ENCODE measurements around the gene TMEM252. TPM values are rescaled to one million over a fixed set of nuclear protein-coding genes. Genes with fewer than 3 reads are reported as not detected.

The TMEM252 gene, protein sequence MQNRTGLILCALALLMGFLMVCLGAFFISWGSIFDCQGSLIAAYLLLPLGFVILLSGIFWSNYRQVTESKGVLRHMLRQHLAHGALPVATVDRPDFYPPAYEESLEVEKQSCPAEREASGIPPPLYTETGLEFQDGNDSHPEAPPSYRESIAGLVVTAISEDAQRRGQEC
- not detected in 2 replicates for total RNA-seq

DNA sequence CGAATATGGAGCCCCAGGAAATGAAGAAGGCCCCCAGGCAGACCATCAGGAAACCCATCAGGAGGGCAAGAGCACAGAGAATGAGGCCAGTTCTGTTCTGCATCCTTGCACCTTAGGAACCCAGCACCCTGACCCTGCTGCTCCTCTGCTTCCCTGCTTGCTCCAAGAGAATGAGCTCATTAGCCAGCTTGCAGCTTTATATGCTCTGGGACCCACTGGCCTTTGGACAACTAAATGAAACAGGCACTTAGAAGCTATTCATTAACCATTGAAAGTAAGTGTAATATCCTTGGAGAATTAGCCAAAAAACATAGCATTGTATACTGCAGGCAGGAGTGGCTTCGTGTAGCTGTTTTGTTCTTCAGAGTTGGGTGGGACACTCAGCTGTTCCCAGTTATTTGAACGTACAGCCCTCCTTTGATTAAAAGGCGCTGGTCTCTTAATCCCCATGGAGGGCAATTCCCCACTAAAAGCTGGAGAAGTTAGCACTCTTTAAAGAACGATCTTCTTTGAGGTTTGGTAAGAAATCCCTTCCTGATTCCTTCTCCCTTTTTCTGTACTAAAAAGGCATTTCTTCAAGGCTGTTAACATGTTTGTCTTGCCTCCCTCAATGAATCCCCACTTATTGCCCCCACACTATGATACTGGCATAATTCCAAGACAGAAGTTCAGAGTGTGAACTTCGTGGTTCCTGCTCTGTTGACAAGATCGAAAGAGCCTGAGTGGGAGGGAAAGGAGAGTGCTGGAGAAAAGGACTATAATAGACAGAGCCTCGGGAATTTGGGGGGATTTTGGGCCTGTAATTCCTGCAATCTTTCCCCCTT is at the start of gene TMEM252:
Gene TMEM252 (minus strand): TSS at position 172 of the 824 bp plus-strand sequence. CDS start 69 bp downstream, at position 103.
- H3K27ac Mint-ChIP-seq = no peak within 1 kb of the TSS

DNA sequence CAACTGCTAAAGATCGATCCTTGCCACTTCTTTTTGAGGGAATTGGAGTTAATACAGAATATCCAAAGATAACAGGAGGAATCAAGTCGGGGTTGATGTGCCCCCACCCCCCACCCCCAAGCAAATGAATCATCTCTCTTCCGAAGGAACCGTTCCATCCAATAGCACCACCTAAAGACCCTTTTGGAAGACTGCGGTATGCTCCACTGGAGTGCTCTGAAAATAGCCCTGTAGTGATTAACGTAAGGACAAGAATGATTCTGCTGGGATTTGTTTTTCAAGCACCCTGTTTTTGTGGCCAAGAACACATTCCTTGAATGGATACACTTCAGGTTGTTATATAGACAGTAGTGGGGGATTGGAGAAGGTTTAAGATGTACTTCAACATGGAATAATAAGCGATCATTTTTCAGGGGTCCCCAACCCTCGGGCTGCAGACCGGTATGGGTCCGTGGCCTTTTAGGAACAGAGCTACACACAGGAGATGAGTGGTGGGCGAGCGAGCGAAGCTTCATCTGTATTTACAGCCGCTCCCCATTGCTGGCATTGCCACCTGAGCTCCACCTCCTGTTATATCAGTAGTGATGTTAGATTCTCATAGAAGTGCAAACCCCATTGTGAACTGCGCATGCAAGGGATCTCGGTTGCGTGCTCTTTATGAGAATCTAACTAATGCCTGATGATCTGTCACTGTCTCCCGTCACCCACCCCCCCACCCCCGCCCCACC is 44.5 kb upstream of the TMEM252 start:
- Mint-ChIP-seq H3K36me3 (ENCODE audit: low read depth) (no peaks in the 10 kb centered on the region), H3K9me3 (peaks cover 19% of the 10 kb centered on the region), H3K4me1 (ENCODE audit: low read depth) (peaks cover 11% of the 10 kb centered on the region), H3K27me3 (ENCODE audit: insufficient read depth) (peaks cover 6% of the 10 kb centered on the region), H3K4me3 (no peak overlapping the region), H3K27ac (no peak overlapping the region)
- no peak for DNase-seq (ENCODE audit: low spot score)
- intact Hi-C loops (cut with micrococcal nuclease) = loop anchor here (2.0 to 10.0 kb wide), 2 partner anchors 218 to 260 kb away; no protein-coding TSS in a partner anchor

More for the DNA sequence above, at the start of gene TMEM252:
- intact Hi-C loops (cut with micrococcal nuclease) = no loop called here
- Mint-ChIP-seq H3K36me3 (ENCODE audit: low read depth) (no peaks in the 10 kb centered on the region), H3K9me3 (no peaks in the 10 kb centered on the region), H3K27me3 (ENCODE audit: insufficient read depth) (peaks cover 13% of the 10 kb centered on the region), H3K4me3 (no peak within 1 kb of the TSS), H3K4me1 (ENCODE audit: low read depth) (no peaks in the 10 kb centered on the region)
- no peak for DNase-seq (ENCODE audit: low spot score)

DNA sequence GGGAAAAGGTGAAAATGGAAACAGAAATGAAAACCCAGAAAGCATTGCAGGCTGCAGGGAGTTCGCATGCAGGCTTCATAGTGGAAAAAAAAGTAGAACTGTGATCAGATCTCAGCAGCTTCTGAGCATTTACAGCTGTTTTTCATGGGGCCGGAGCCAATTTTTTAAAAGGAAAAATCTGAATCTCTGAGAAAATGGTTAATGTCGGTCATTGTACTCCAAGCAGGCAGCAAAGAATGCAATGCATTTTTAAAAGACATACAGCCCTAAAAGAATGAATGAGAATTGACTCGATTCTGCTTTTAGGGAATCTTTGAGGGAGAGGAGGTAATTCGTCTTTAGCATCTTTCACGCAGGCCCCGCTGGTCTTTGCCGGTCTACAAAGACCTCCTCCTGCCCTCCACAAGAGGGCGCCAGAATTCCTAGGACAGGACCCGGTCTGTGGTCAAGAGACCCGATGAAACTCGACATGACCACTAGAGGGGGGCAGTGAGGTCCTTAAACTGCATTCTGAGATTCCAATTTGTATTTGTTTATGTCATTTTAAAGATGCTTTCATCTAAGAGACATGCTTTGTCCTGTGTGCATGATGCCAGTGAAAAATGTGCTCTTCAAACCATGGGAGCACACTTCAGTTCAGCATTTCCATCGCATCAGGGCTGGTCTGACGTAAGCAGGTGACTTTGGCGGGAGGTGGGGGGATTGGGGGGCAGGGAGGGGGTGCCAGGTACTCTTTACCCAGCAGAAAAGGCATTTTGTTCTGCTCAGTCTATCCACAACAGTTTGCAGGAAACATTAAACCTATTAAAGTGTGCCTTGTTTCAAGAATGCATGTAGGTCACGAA is 43.7 kb upstream of the TMEM252 start:
- peaks cover 13% of the 10 kb centered on the region for H3K9me3 Mint-ChIP-seq
- peaks cover 6% of the 10 kb centered on the region for H3K27me3 Mint-ChIP-seq (ENCODE audit: insufficient read depth)
- H3K27ac Mint-ChIP-seq = no peak overlapping the region
- peaks cover 11% of the 10 kb centered on the region for H3K4me1 Mint-ChIP-seq (ENCODE audit: low read depth)
- H3K36me3 Mint-ChIP-seq (ENCODE audit: low read depth) = no peaks in the 10 kb centered on the region
- DNase-seq (ENCODE audit: low spot score) = peak; percentile 74
- intact Hi-C loops (cut with micrococcal nuclease) = loop anchor here (1.0 to 10.0 kb wide), 10 partner anchors 69 to 609 kb away; no protein-coding TSS in a partner anchor
- H3K4me3 Mint-ChIP-seq = no peak overlapping the region

DNA sequence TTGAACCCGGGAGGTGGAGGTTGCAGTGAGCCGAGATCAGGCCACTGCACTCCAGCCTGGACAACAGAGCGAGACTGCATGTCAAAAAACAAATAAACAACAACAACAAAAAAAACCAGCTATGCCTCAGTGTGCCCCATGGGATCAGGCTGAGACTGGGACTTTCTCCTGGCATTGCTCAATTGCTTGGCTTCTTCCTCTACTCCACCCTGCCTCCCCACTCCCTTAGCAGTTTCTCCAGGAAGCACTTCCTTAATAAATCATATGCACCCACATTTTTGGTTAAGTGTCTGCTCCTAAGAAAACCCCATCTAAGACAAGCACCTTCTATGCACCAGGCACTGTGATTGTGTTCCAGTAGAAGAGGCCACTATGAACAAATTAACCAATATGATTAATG is 41.0 kb upstream of the TMEM252 start:
- intact Hi-C loops (cut with micrococcal nuclease) = loop anchor here (10.0 kb wide), 1 partner anchor 263 kb away; no protein-coding TSS in a partner anchor
- Mint-ChIP-seq H3K27me3 (ENCODE audit: insufficient read depth) (peaks cover 9% of the 10 kb centered on the region), H3K27ac (no peak overlapping the region), H3K4me3 (no peak overlapping the region), H3K9me3 (no peaks in the 10 kb centered on the region), H3K36me3 (ENCODE audit: low read depth) (no peaks in the 10 kb centered on the region), H3K4me1 (ENCODE audit: low read depth) (peaks cover 11% of the 10 kb centered on the region)
- no peak for DNase-seq (ENCODE audit: low spot score)

DNA sequence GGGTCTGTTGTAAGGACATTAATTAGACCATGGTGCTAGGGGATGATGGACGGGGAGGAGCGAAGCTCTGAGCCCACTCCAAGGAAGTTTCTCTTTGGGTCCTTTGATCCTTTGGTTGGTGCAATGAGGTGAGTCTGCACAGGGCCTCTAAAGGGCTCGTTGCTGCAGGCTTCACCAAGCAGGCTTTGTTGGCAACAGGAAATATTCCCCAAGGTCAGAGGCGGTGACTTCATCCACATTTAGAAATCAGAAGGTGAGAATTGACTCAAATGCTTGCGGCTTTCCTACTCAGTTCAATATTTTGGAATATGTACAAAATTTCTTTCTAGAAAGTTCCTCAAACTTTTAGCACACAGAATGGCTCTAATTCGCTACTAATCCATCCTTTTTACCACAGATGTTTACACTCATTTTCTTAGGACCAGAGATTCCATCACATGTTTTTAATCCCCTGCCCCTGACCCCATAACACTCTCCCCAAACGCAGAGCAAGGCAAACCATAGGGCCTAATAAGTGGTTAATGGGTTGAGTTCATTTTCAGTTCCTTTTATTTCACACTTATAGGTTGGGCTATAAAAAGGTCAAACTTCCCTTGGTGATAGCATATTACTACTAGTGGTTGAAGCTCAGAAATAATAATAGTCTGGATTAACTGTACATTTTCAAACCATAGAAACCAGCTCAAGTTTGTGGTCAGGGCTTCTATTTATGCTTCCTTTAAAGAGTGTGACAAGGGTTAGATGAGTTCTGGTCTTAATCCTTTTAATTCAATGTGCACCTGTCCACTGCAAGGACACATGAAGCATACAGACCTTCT is 37.3 kb upstream of the TMEM252 start:
- peaks cover 10% of the 10 kb centered on the region for H3K27me3 Mint-ChIP-seq (ENCODE audit: insufficient read depth)
- no peaks in the 10 kb centered on the region for H3K36me3 Mint-ChIP-seq (ENCODE audit: low read depth)
- no peaks in the 10 kb centered on the region for H3K9me3 Mint-ChIP-seq
- intact Hi-C loops (cut with micrococcal nuclease) = no loop called here
- H3K27ac Mint-ChIP-seq = no peak overlapping the region
- no peak overlapping the region for H3K4me3 Mint-ChIP-seq
- no peak for DNase-seq (ENCODE audit: low spot score)
- H3K4me1 Mint-ChIP-seq (ENCODE audit: low read depth) = no peaks in the 10 kb centered on the region

DNA sequence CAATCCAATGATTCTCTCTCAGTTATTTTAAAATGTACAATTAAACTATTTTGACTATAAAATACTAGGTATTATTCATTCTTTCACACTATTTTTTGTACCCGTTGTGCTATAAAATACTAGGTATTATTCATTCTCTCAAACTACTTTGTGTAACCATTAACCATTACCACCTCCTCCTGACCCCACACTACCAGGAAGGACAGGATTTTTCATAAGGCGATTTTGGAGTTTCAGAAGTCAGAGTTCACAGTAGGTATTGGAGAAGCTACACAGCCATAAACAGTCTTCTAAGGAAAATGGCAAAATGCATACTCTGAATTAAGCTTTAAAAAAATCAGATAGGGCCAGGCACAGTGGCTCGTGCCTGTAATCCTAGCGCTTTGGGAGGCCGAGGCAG is 35.1 kb upstream of the TMEM252 start:
- intact Hi-C loops (cut with micrococcal nuclease) = no loop called here
- Mint-ChIP-seq H3K9me3 (peaks cover 9% of the 10 kb centered on the region), H3K4me3 (no peak overlapping the region), H3K36me3 (ENCODE audit: low read depth) (no peaks in the 10 kb centered on the region), H3K27me3 (ENCODE audit: insufficient read depth) (peaks cover 7% of the 10 kb centered on the region), H3K27ac (no peak overlapping the region), H3K4me1 (ENCODE audit: low read depth) (no peaks in the 10 kb centered on the region)
- no peak for DNase-seq (ENCODE audit: low spot score)

DNA sequence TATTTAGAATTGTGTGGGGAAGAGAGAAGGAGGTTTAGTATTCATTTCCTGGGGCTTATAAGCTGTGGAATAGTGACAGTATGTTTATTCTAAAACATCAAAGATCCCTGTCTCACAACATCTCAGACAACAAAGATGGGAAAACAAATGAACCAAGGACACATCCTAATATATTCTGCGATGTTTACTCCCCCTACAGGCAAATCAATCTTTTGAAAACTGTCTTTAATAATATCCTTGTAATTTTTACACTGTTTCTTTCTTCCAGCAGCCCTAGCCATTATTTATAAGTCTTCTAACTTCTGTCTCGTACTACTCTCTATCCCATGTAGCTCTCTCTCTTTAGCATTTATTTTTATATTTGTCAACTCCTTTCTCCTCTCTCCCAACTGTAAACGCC is 33.5 kb upstream of the TMEM252 start:
- Mint-ChIP-seq H3K9me3 (peaks cover 9% of the 10 kb centered on the region), H3K4me3 (no peak overlapping the region), H3K36me3 (ENCODE audit: low read depth) (no peaks in the 10 kb centered on the region), H3K27me3 (ENCODE audit: insufficient read depth) (peaks cover 7% of the 10 kb centered on the region), H3K4me1 (ENCODE audit: low read depth) (no peaks in the 10 kb centered on the region), H3K27ac (no peak overlapping the region)
- intact Hi-C loops (cut with micrococcal nuclease) = no loop called here
- DNase-seq (ENCODE audit: low spot score) = no peak

DNA sequence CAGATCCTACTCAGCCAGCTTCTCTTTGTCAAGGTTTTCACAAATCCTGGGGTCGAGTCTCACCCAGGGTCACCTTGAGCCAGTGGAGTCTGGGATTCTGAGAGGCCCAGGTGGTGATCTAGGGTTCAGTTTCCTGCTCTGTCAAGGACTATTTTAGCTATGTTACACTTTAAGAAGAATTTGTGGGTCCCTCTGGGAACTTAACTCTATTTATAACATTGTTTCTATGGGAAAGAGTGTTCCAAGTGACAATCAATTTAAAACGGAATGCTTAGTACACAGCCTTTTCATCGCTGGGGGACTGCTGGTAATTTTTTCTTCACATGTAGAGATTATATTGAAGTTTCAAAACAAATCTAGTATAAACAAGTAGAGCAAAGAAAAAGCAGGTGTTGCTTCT is 26.9 kb upstream of the TMEM252 start:
- intact Hi-C loops (cut with micrococcal nuclease) = loop anchor here (10.0 kb wide), 1 partner anchor 213 kb away; the partner anchor contains the start of gene PGM5
- Mint-ChIP-seq H3K4me1 (ENCODE audit: low read depth) (no peaks in the 10 kb centered on the region), H3K9me3 (peaks cover 9% of the 10 kb centered on the region), H3K36me3 (ENCODE audit: low read depth) (no peaks in the 10 kb centered on the region), H3K27ac (no peak overlapping the region), H3K27me3 (ENCODE audit: insufficient read depth) (peaks cover 10% of the 10 kb centered on the region), H3K4me3 (no peak overlapping the region)
- no peak for DNase-seq (ENCODE audit: low spot score)

DNA sequence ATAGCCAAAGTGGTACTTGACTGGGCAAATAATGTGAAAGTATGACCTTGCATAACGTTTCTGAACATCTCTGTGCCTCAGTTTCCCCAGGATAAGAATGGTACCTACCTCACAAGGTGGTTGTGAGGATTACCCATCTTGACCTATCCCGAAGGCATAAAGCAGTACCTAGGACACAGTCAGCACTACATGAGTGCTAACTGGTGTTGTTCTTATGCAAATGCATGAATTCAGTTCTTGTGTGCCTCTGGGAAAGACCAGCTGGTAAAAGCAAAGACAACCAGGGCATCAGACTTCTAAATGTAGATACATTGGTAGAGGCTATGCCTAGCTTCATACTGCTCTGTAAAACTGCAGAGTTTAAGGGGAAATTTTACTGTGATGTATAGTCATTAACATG is 21.8 kb upstream of the TMEM252 start:
- Mint-ChIP-seq H3K9me3 (no peaks in the 10 kb centered on the region), H3K27ac (no peak overlapping the region), H3K4me1 (ENCODE audit: low read depth) (peaks cover 15% of the 10 kb centered on the region), H3K27me3 (ENCODE audit: insufficient read depth) (peaks cover 19% of the 10 kb centered on the region), H3K4me3 (no peak overlapping the region), H3K36me3 (ENCODE audit: low read depth) (no peaks in the 10 kb centered on the region)
- no peak for DNase-seq (ENCODE audit: low spot score)
- intact Hi-C loops (cut with micrococcal nuclease) = loop anchor here (10.0 kb wide), 1 partner anchor 208 kb away; the partner anchor contains the start of gene PGM5

DNA sequence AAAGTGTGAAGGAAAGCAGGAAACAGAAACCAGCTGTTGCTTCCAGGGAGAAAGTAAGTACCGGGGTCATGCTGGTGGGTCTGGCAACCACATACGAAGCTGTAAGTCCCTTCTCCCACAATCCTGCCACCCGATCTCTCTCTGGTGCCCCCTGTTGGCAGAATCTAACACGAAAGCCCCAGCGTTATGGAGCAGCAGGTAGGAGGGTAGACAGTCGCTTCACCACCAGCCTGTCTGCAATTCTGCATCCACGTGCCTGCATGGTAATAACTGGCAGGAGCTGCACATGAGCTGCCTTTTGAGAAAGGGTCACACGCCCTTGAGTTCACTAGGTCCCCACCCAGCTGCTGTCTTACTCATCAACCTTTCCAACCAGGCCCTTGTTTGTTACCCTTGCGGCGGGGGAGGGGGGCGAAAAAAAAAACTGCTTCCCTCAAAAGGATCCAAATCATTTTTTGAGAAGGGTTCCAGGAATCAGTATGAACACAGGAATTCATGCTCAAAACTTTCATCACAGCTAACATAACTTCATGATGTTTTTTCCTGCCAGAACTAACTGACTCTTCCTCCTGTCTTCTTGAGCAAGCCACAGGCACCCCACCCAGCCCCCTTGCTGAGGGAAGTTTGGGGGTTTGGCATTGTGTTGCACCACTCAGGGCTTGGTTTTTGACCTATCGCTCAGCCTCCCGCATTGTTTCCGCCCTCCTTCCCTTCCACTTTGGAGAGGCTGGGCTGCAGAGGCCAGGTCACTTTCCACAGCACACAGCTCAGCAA is 19.6 kb upstream of the TMEM252 start:
- DNase-seq (ENCODE audit: low spot score) = peak; percentile 31
- H3K36me3 Mint-ChIP-seq (ENCODE audit: low read depth) = no peaks in the 10 kb centered on the region
- no peaks in the 10 kb centered on the region for H3K9me3 Mint-ChIP-seq
- H3K27me3 Mint-ChIP-seq (ENCODE audit: insufficient read depth) = peaks cover 13% of the 10 kb centered on the region
- intact Hi-C loops (cut with micrococcal nuclease) = loop anchor here (10.0 kb wide), 1 partner anchor 205 kb away; the partner anchor contains the start of gene PGM5
- H3K4me1 Mint-ChIP-seq (ENCODE audit: low read depth) = peaks cover 15% of the 10 kb centered on the region
- no peak overlapping the region for H3K4me3 Mint-ChIP-seq
- H3K27ac Mint-ChIP-seq = no peak overlapping the region

DNA sequence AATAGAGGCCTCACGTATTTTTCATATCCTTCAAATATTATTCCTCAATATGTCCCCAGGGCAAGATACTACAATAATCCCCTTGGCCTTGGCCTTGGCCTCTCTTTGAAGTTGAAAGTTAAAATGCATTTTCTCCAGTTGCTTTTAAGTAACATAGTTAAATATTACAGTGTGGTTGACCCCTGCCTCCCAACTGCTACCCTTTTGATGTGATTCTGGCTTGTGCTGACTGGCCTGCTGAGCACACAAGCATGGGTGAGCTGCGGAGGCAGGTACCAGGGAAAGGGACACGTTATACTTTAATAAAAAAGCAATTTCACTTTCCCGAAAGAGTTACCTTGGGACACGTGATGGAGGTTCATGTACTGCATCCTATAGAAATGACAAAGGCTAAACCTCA is 17.9 kb upstream of the TMEM252 start:
- H3K27ac Mint-ChIP-seq = no peak overlapping the region
- intact Hi-C loops (cut with micrococcal nuclease) = no loop called here
- no peaks in the 10 kb centered on the region for H3K36me3 Mint-ChIP-seq (ENCODE audit: low read depth)
- no peaks in the 10 kb centered on the region for H3K9me3 Mint-ChIP-seq
- H3K4me3 Mint-ChIP-seq = no peak overlapping the region
- peaks cover 15% of the 10 kb centered on the region for H3K4me1 Mint-ChIP-seq (ENCODE audit: low read depth)
- peaks cover 22% of the 10 kb centered on the region for H3K27me3 Mint-ChIP-seq (ENCODE audit: insufficient read depth)
- no peak for DNase-seq (ENCODE audit: low spot score)

Measured in activated T-helper 1 cell treated with anti-CD3 and anti-CD28 coated beads, Interleukin-12 subunit alpha, Interleukin-12 subunit beta, Interleukin-2, Interleukin-4 antibody, amounts not matched to agents 30 ng/mL and 10 ng/mL and 1 ng/mL, durations not matched to agents 14 hours and 24 hours and 36 hours (primary cell).